Measurements from ENCODE around the gene C19orf53. TPM values are rescaled to one million over a fixed set of nuclear protein-coding genes. Genes with fewer than 3 reads are reported as not detected.

Gene C19orf53
- total RNA-seq, 2 experiments from 2014 or later, result 90.1 to 162 TPM

- no peak for DNase-seq (ENCODE audit: low spot score)
- Histone ChIP-seq H3K9me2 (ENCODE audit: insufficient read depth, low read length) (no peaks in the 10 kb centered on the region), H3K9me3 (ENCODE audit: low read length) (no peaks in the 10 kb centered on the region), H2AFZ (ENCODE audit: low read length) (peak overlapping the region; percentile 70), H3K79me2 (ENCODE audit: insufficient read depth, low read depth, low read length) (peaks cover 5% of the 10 kb centered on the region; the same call in 1 of the 2 replicates), H3K27ac (ENCODE audit: low read depth, low read length, poor library complexity, severe bottlenecking) (no peak overlapping the region), H4K20me1 (ENCODE audit: insufficient read depth, low read length) (no peaks in the 10 kb centered on the region), H3K4me3 (ENCODE audit: low read depth, low read length, poor library complexity, severe bottlenecking) (peak overlapping the region; percentile 79), H3K4me2 (ENCODE audit: low read length) (peak overlapping the region; percentile 89), H3K4me1 (ENCODE audit: insufficient read depth, low read length, poor library complexity, severe bottlenecking) (peaks cover 39% of the 10 kb centered on the region), H3K36me3 (ENCODE audit: insufficient read depth, low read length) (no peaks in the 10 kb centered on the region)
- no TSS peak for BruUV-seq (replicated peaks)
- ChIA-PET POLR2A (interaction anchor here (0.7 to 2.6 kb wide), 3 partner anchors 10 to 342 kb away, joined by 3 to 5 read pairs (median 3); partner anchors contain the start of gene ASF1B), CTCF (ENCODE audit: unreplicated experiment) (no interaction called here)
- TF ChIP-seq EZH2phosphoT487 (IDR thresholded peaks at IDR 0.05; ENCODE audit: borderline replicate concordance, low read depth, low read length) (no peak), CTCF (conservative IDR thresholded peaks at IDR 0.05; ENCODE audit: low read length) (no peak)
- intact Hi-C loops (cut with micrococcal nuclease; ENCODE audit: unreplicated experiment), result no loop called here
Observed at GRCh38 chr19:13794398-13794756, 20.1 kb downstream of the C19orf53 start.

GRCh38 chr19:13794757-13795589 is 20.7 kb downstream of the C19orf53 start, which contains the start of gene ZSWIM4:
Gene ZSWIM4, plus strand, starts transcription at chr19:13795443. Its CDS starts 206 bp downstream, at chr19:13795649.
- peak; percentile 99 for DNase-seq (ENCODE audit: low spot score)
- H3K4me3 ChIP-seq (ENCODE audit: low read depth, low read length, poor library complexity, severe bottlenecking), result peak within 1 kb of the TSS; percentile 79

More at GRCh38 chr19:13794757-13795589, 20.7 kb downstream of the C19orf53 start, which contains the start of gene ZSWIM4:
- Histone ChIP-seq H2AFZ (ENCODE audit: low read length) (peak within 1 kb of the TSS; percentile 70), H3K79me2 (ENCODE audit: insufficient read depth, low read depth, low read length) (peaks cover 5% of the 10 kb centered on the region; the same call in 1 of the 2 replicates), H3K4me1 (ENCODE audit: insufficient read depth, low read length, poor library complexity, severe bottlenecking) (peaks cover 35% of the 10 kb centered on the region), H4K20me1 (ENCODE audit: insufficient read depth, low read length) (no peaks in the 10 kb centered on the region), H3K9me2 (ENCODE audit: insufficient read depth, low read length) (no peaks in the 10 kb centered on the region), H3K27ac (ENCODE audit: low read depth, low read length, poor library complexity, severe bottlenecking) (peak within 1 kb of the TSS; percentile 26), H3K4me2 (ENCODE audit: low read length) (peak within 1 kb of the TSS; percentile 92), H3K9me3 (ENCODE audit: low read length) (no peaks in the 10 kb centered on the region), H3K36me3 (ENCODE audit: insufficient read depth, low read length) (no peaks in the 10 kb centered on the region)
- ChIA-PET POLR2A (interaction anchor here (0.6 to 2.6 kb wide), 3 partner anchors 11 to 508 kb away, joined by 3 to 5 read pairs (median 3); no protein-coding TSS in a partner anchor), CTCF (ENCODE audit: unreplicated experiment) (interaction anchor here (0.6 kb wide), 1 partner anchor 46 kb away, joined by 6 read pairs; no protein-coding TSS in a partner anchor)
- TF ChIP-seq CTCF (conservative IDR thresholded peaks at IDR 0.05; ENCODE audit: low read length) (no peak), EZH2phosphoT487 (IDR thresholded peaks at IDR 0.05; ENCODE audit: borderline replicate concordance, low read depth, low read length) (no peak)
- BruUV-seq (replicated peaks), result no TSS peak
- intact Hi-C loops (cut with micrococcal nuclease; ENCODE audit: unreplicated experiment), result no loop called here
